ENCODE measurements around the gene SLC13A4.
"Not testable (repeated sequence)": the region's sequence is repeated elsewhere in the genome, so short reads cannot be mapped to it uniquely, and the experiment has no call there.

DNA sequence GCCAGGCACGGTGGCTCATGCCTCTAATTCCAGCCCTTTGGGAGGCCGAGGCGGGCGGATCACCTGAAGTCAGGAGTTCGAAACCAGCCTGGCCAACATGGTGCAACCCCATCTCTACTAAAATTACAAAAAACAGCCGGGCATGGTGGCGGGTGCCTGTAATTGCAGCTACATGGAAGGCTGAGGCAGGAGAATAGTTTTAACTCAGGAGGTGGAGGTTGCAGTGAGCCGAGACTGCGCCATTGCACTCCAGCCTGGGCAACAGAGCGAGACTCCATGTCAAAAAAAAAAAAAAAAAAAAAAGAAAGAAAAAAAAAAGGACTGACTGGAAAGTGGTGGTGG lies 9.3 kb upstream of the SLC13A4 start:
- TF ChIP-seq, protein P1, sequence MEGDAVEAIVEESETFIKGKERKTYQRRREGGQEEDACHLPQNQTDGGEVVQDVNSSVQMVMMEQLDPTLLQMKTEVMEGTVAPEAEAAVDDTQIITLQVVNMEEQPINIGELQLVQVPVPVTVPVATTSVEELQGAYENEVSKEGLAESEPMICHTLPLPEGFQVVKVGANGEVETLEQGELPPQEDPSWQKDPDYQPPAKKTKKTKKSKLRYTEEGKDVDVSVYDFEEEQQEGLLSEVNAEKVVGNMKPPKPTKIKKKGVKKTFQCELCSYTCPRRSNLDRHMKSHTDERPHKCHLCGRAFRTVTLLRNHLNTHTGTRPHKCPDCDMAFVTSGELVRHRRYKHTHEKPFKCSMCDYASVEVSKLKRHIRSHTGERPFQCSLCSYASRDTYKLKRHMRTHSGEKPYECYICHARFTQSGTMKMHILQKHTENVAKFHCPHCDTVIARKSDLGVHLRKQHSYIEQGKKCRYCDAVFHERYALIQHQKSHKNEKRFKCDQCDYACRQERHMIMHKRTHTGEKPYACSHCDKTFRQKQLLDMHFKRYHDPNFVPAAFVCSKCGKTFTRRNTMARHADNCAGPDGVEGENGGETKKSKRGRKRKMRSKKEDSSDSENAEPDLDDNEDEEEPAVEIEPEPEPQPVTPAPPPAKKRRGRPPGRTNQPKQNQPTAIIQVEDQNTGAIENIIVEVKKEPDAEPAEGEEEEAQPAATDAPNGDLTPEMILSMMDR (IDR thresholded peaks at IDR 0.05): not testable (repeated sequence)
- not testable (repeated sequence) for TF ChIP-seq POLR2A (IDR thresholded peaks at IDR 0.05)

All from uterus (tissue), 2 donors.